Chondrocyte (in vitro differentiated cells): ENCODE measurements around the gene CRYBA4. TPM values are rescaled to one million over a fixed set of nuclear protein-coding genes. Genes with fewer than 3 reads are reported as not detected.

Source experiments
- DNase-seq: peaks from one replicate; pipeline ENCODE4 v3.0.0; 2021; ENCODE audit warnings: mixed read lengths, low spot score
- H3K27ac Mint-ChIP-seq: one replicate; pipeline ENCODE4 v1.8.0; 2021; ENCODE audit warnings: mild to moderate bottlenecking, moderate library complexity, mixed read lengths; ENCODE audit not compliant: unreplicated experiment
- H3K27me3 Mint-ChIP-seq: 2 replicates; pipeline ENCODE4 v1.8.0; 2021; ENCODE audit warnings: low read depth, mixed read lengths
- H3K36me3 Mint-ChIP-seq: 2 replicates; pipeline ENCODE4 v1.8.0; 2021; ENCODE audit warnings: low read depth, mixed read lengths
- H3K4me1 Mint-ChIP-seq: 2 replicates; pipeline ENCODE4 v1.8.0; 2021; ENCODE audit warnings: low read depth, mild to moderate bottlenecking, mixed read lengths
- H3K4me3 Mint-ChIP-seq: one replicate; pipeline ENCODE4 v1.8.0; 2021; ENCODE audit warnings: mild to moderate bottlenecking, moderate library complexity, mixed read lengths; ENCODE audit not compliant: unreplicated experiment
- H3K9me3 Mint-ChIP-seq: 2 replicates; pipeline ENCODE4 v1.8.0; 2021; ENCODE audit warnings: low read depth, mixed read lengths
- CTCF ChIP-seq: fragments of 200-600 bp; sonication (generic); IDR thresholded peaks from 2 replicates; pipeline ENCODE4 v1.5.0; 2021; ENCODE audit warnings: antibody characterized with exemption, mild to moderate bottlenecking, moderate library complexity
- total RNA-seq: library from RNA; stranded (reverse); gene quantifications from 3 replicates; pipeline ENCODE4 v1.2.1, GENCODE V29; 2021

Gene CRYBA4
- total RNA-seq, 1 donor from 2014 or later: not detected

GRCh38 chr22:26614322-26614721 is 7.4 kb upstream of the CRYBA4 start:
- no peaks in the 10 kb centered on the region for H3K9me3 Mint-ChIP-seq
- peaks cover 13% of the 10 kb centered on the region for H3K27me3 Mint-ChIP-seq
- no peak for DNase-seq
- H3K36me3 Mint-ChIP-seq: no peaks in the 10 kb centered on the region
- no peak overlapping the region for H3K4me3 Mint-ChIP-seq
- H3K27ac Mint-ChIP-seq: no peak overlapping the region
- H3K4me1 Mint-ChIP-seq: peaks cover 20% of the 10 kb centered on the region
- TF ChIP-seq CTCF: no peak

- no peak for DNase-seq
- no peak for TF ChIP-seq CTCF
- Mint-ChIP-seq H3K4me3 (no peak overlapping the region), H3K9me3 (no peaks in the 10 kb centered on the region), H3K27ac (no peak overlapping the region), H3K36me3 (no peaks in the 10 kb centered on the region), H3K27me3 (peaks cover 13% of the 10 kb centered on the region), H3K4me1 (peaks cover 12% of the 10 kb centered on the region)
These were observed 6.6 kb upstream of the CRYBA4 start for GRCh38 chr22:26615149-26615548.

GRCh38 chr22:26615830-26616435 is 5.8 kb upstream of the CRYBA4 start:
- Mint-ChIP-seq H3K27me3 (peaks cover 13% of the 10 kb centered on the region), H3K27ac (no peak overlapping the region), H3K9me3 (no peaks in the 10 kb centered on the region), H3K4me1 (peaks cover 4% of the 10 kb centered on the region), H3K4me3 (no peak overlapping the region), H3K36me3 (no peaks in the 10 kb centered on the region)
- no peak for TF ChIP-seq CTCF
- DNase-seq: no peak

GRCh38 chr22:26616650-26617049 is 5.1 kb upstream of the CRYBA4 start:
- Mint-ChIP-seq H3K9me3 (no peaks in the 10 kb centered on the region), H3K27me3 (peaks cover 13% of the 10 kb centered on the region), H3K27ac (no peak overlapping the region), H3K36me3 (no peaks in the 10 kb centered on the region), H3K4me3 (no peak overlapping the region), H3K4me1 (peaks cover 4% of the 10 kb centered on the region)
- DNase-seq: no peak
- TF ChIP-seq CTCF: no peak

GRCh38 chr22:26617271-26618199 is 4.2 kb upstream of the CRYBA4 start, which contains the start of gene CRYBB1:
CRYBB1 (minus strand) TSS chr22:26618027; CDS start chr22:26616319, 1,708 bp downstream.
- Mint-ChIP-seq H3K27me3 (peaks cover 17% of the 10 kb centered on the region), H3K4me1 (peaks cover 4% of the 10 kb centered on the region), H3K27ac (no peak within 1 kb of the TSS), H3K9me3 (no peaks in the 10 kb centered on the region), H3K36me3 (no peaks in the 10 kb centered on the region), H3K4me3 (no peak within 1 kb of the TSS)
- DNase-seq: no peak
- no peak for TF ChIP-seq CTCF
